GM12878 (cell line): ENCODE results near the gene ZDHHC18. TPM values are rescaled to one million over a fixed set of nuclear protein-coding genes. Genes with fewer than 3 reads are reported as not detected.

Source experiments
- ATAC-seq: fragments of 200-7000 bp; cut with Tn5 transposase; 3 replicates; pipeline ENCODE4 v1.9.1; 2020; ENCODE audit warnings: mild to moderate bottlenecking, moderate library complexity
- BruUV-seq: library from RNA; stranded (reverse); fragments of 400-500 nt; replicated peaks from 2 replicates; lab custom pipeline; 2021; lab: Mats Ljungman, UMichigan
- CTCF ChIA-PET: fragments of 300-600 bp; sonication (Branson Sonifier 250); formaldehyde crosslinking; extraction: SDS; loops from one replicate; lab custom pipeline; 2021; ENCODE audit warnings: inconsistent platforms; lab: Yijun Ruan, JAX
- POLR2A ChIA-PET: fragments of 350-600 bp; formaldehyde crosslinking; extraction: SDS; loops from one replicate; lab custom pipeline; 2021; ENCODE audit warnings: inconsistent platforms; lab: Charles Lee
- RAD21 ChIA-PET: fragments of 300-600 bp; sonication (Branson Sonifier 250); formaldehyde crosslinking; loops from one replicate; lab custom pipeline; 2023; ENCODE audit warnings: antibody characterized with exemption; ENCODE audit not compliant: unreplicated experiment; lab: Charles Lee
- SMC1A ChIA-PET: fragments of 300-600 bp; sonication (Branson Sonifier 250); formaldehyde crosslinking; loops from one replicate; lab custom pipeline; 2023; ENCODE audit not compliant: unreplicated experiment, uncharacterized antibody; lab: Charles Lee
- DNase-seq: peaks from one replicate; pipeline ENCODE4 v3.0.0-alpha.2; 2011; ENCODE audit warnings: low read depth, low spot score
- FAIRE-seq: peaks from 3 replicates; lab custom pipeline; 2011; peaks lifted over from hg19 to GRCh38; lab: Jason Lieb, UNC
- H2AFZ ChIP-seq: 2 replicates; pipeline ENCODE4 v1.6.0; 2011; ENCODE audit warnings: low read depth, low read length, control low read depth; ENCODE audit not compliant: control insufficient read depth
- H3K27ac ChIP-seq: 2 replicates; pipeline ENCODE4 v1.5.1; 2011; ENCODE audit warnings: control low read depth; ENCODE audit not compliant: control insufficient read depth, insufficient read depth
- H3K27me3 ChIP-seq, 2 experiments: replicated peaks in 1 of 2; 2 replicates each; pipeline versions ENCODE4 v1.6.0 to v1.6.1; 2011; ENCODE audit warnings: low read length in 1 of 2; ENCODE audit not compliant: control insufficient read depth in 2 of 2, insufficient read depth in 2 of 2
- H3K36me3 ChIP-seq, 2 experiments: 2 replicates each; pipeline ENCODE4 v1.5.1; 2011; ENCODE audit warnings: low read length in 1 of 2; ENCODE audit not compliant: control insufficient read depth in 2 of 2, insufficient read depth in 2 of 2
- H3K4me1 ChIP-seq: 2 replicates; pipeline ENCODE4 v1.6.1; 2011; ENCODE audit warnings: mild to moderate bottlenecking, low read length, moderate library complexity, mixed read lengths; ENCODE audit not compliant: control insufficient read depth, insufficient read depth
- H3K4me2 ChIP-seq: 2 replicates; pipeline ENCODE4 v1.6.0; 2011; ENCODE audit warnings: control low read depth; ENCODE audit not compliant: control insufficient read depth, insufficient read depth
- H3K4me3 ChIP-seq: fragments of 200-600 bp; sonication (generic); 2 replicates; pipeline ENCODE4 v1.5.1; 2016
- H3K79me2 ChIP-seq: 2 replicates; pipeline ENCODE4 v1.6.0; 2011; ENCODE audit warnings: low read length; ENCODE audit not compliant: control insufficient read depth, insufficient read depth
- H3K9ac ChIP-seq: 2 replicates; pipeline ENCODE4 v1.8.0; 2011; ENCODE audit warnings: low read length, control low read depth, mixed read lengths; ENCODE audit not compliant: control insufficient read depth, insufficient read depth
- H3K9me3 ChIP-seq: replicated peaks from 3 replicates; pipeline ENCODE4 v1.5.1; 2011; ENCODE audit warnings: mild to moderate bottlenecking, low read length; ENCODE audit not compliant: control insufficient read depth, insufficient read depth
- H4K20me1 ChIP-seq: 2 replicates; pipeline ENCODE4 v1.6.0; 2011; ENCODE audit not compliant: control insufficient read depth, insufficient read depth
- MAX ChIP-seq: IDR thresholded peaks from 2 replicates; pipeline ENCODE4 v1.6.1; 2012; ENCODE audit warnings: low read depth, low read length, improper control_type of control experiment
- POLR2A ChIP-seq: IDR thresholded peaks from 2 replicates; pipeline ENCODE4 v1.6.1; 2011; ENCODE audit warnings: low read depth, mild to moderate bottlenecking, low read length
- POLR2AphosphoS2 ChIP-seq: IDR thresholded peaks from 2 replicates; pipeline ENCODE4 v1.6.1; 2011; ENCODE audit warnings: low read depth, mild to moderate bottlenecking, low read length, improper control_type of control experiment, moderate library complexity
- WGBS: methylation state at CpG from one replicate; pipeline ENCODE4 v1.1.6; 2016; ENCODE audit warnings: low lambda C conversion rate; ENCODE audit not compliant: insufficient replicate concordance, insufficient coverage; ENCODE audit errors: missing lambda C conversion rate; 5-methylcytosine and 5-hydroxymethylcytosine counted together
- in situ Hi-C: fragments of 300-500 bp; cut with MboI; formaldehyde crosslinking; loops from 9 replicates; pipeline ENCODE4 v1.14.3; 2018; ENCODE audit warnings: mixed read lengths
- intact Hi-C: fragments of 100-400 bp; cut with micrococcal nuclease; formaldehyde crosslinking; loops from one replicate; pipeline ENCODE4 v1.14.2; 2022; ENCODE audit not compliant: unreplicated experiment
- polyA plus RNA-seq, 11 experiments: library from polyadenylated mRNA; depleted of rRNA in 4 of 11; unstranded in 6 of 11; stranded (reverse) in 5 of 11; fragments of >200 nt; fragmentation: Nextera tagmentation in 4 of 11; fragmentation: Illumina TruSeq in 1 of 11; extraction: Ambion mirVana in 4 of 11; extraction: Trizol in 1 of 11; gene quantifications; 1 replicate in 1 of 11; 2 replicates in 10 of 11; pipeline versions ENCODE4 v1.2.1 to v1.2.3, GENCODE V29; 2011 to 2016; ENCODE audit warnings: inconsistent platforms in 2 of 11, missing spikeins in 2 of 11, low read depth in 1 of 11
- total RNA-seq, 4 experiments: library from RNA; depleted of rRNA in 3 of 4; stranded (reverse); fragments of >200 nt in 3 of 4; fragmentation: Illumina TruSeq in 1 of 4; extraction: Trizol in 1 of 4; gene quantifications; 2 replicates each; pipeline versions ENCODE4 v1.2.1 to v1.2.3, GENCODE V29; 2013 to 2021

The ZDHHC18 gene
- total and polyA plus RNA-seq, 10 of the 15 experiments (the other 5 are each of a cell fraction or from before 2014, with no cell fraction given) = 0.40 to 81.2 (median 21.3) TPM

- in situ Hi-C loops = no loop called here
- ChIA-PET SMC1A (interaction anchor here (0.8 to 2.5 kb wide), 6 partner anchors 20 to 258 kb away, joined by 3 to 9 read pairs (median 6); no protein-coding TSS in a partner anchor), RAD21 (interaction anchor here (0.5 to 2.7 kb wide), 5 partner anchors 9 to 355 kb away, joined by 3 to 8 read pairs (median 4); no protein-coding TSS in a partner anchor), POLR2A (interaction anchor here (1.6 to 1.9 kb wide), 2 partner anchors 9 to 23 kb away, joined by 4 to 6 read pairs; no protein-coding TSS in a partner anchor), CTCF (interaction anchor here (0.7 to 5.9 kb wide), 14 partner anchors 16 to 352 kb away, joined by 3 to 25 read pairs (median 4); no protein-coding TSS in a partner anchor)
- no peaks in the 10 kb centered on the region for H3K9me3 ChIP-seq
- no peak for FAIRE-seq
- intact Hi-C loops = no loop called here
- no peaks in the 10 kb centered on the region for H3K79me2 ChIP-seq
- WGBS = 96% methylated on average over 4 of the region's 4 CpGs
- DNase-seq = no peak
- H3K4me3 ChIP-seq = no peak overlapping the region
- no peak overlapping the region for H3K27ac ChIP-seq
- ATAC-seq = no peak
- no peaks in the 10 kb centered on the region for H3K27me3 ChIP-seq
- BruUV-seq = no TSS peak
- H3K4me2 ChIP-seq = no peak overlapping the region
- TF ChIP-seq MAX (no peak), POLR2A (0 out of 2 replicates have a peak, but pooled peaks have one; percentile 13)
- H4K20me1 ChIP-seq = no peaks in the 10 kb centered on the region
- H3K4me1 ChIP-seq = peaks cover 7% of the 10 kb centered on the region
- H2AFZ ChIP-seq = no peak overlapping the region
- no peak overlapping the region for H3K9ac ChIP-seq
- peaks cover 10 to 16% of the 10 kb centered on the region in 2 experiments for H3K36me3 ChIP-seq
These were observed 31.7 kb downstream of the ZDHHC18 start for GRCh38 chr1:26858160-26858559.

- H2AFZ ChIP-seq = no peak overlapping the region
- WGBS = 89% methylated on average over 7 of the region's 7 CpGs
- ChIA-PET CTCF (interaction anchor here (0.9 to 5.9 kb wide), 17 partner anchors 10 to 351 kb away, joined by 3 to 25 read pairs (median 4); no protein-coding TSS in a partner anchor), RAD21 (interaction anchor here (1.5 to 2.7 kb wide), 4 partner anchors 10 to 47 kb away, joined by 4 to 8 read pairs (median 6); no protein-coding TSS in a partner anchor), SMC1A (interaction anchor here (0.6 to 2.5 kb wide), 7 partner anchors 19 to 338 kb away, joined by 3 to 9 read pairs (median 3); no protein-coding TSS in a partner anchor), POLR2A (interaction anchor here (0.5 to 1.9 kb wide), 8 partner anchors 8 to 333 kb away, joined by 3 to 6 read pairs (median 4); no protein-coding TSS in a partner anchor)
- no peak overlapping the region for H3K27ac ChIP-seq
- in situ Hi-C loops = no loop called here
- H3K4me1 ChIP-seq = peaks cover 14% of the 10 kb centered on the region
- no peaks in the 10 kb centered on the region for H3K27me3 ChIP-seq
- H4K20me1 ChIP-seq = no peaks in the 10 kb centered on the region
- no peak overlapping the region for H3K4me3 ChIP-seq
- intact Hi-C loops = no loop called here
- BruUV-seq = no TSS peak
- ATAC-seq (peak; percentile 23; the same call in 1 of the 3 replicates), FAIRE-seq (no peak), DNase-seq (no peak)
- no peak for TF ChIP-seq POLR2AphosphoS2
- H3K79me2 ChIP-seq = no peaks in the 10 kb centered on the region; the same call in 1 of the 2 replicates
- no peak overlapping the region for H3K9ac ChIP-seq
- no peak overlapping the region for H3K4me2 ChIP-seq
- H3K9me3 ChIP-seq = no peaks in the 10 kb centered on the region
- H3K36me3 ChIP-seq = peaks cover 6 to 9% of the 10 kb centered on the region in 2 experiments; a peak in 3 of 4 replicates
These were observed 32.6 kb downstream of the ZDHHC18 start for GRCh38 chr1:26858891-26859640.
